Right lung (tissue), 10 donors: ENCODE measurements around the gene DDIT4. TPM values are rescaled to one million over a fixed set of nuclear protein-coding genes. Genes with fewer than 3 reads are reported as not detected.
"Not testable (repeated sequence)": the region's sequence is repeated elsewhere in the genome, so short reads cannot be mapped to it uniquely, and the experiment has no call there.

ENCODE experiments used
- DNase-seq, 2 donors: peaks; one replicate each; pipeline ENCODE4 v3.0.0-alpha.2; 2013
- long read RNA-seq, 8 donors: transcript quantifications; one replicate each; lab custom pipeline, GENCODE V29; 2026
- polyA plus RNA-seq, 5 donors: library from polyadenylated mRNA; unstranded; fragments of 120-200 nt; gene quantifications; one replicate each; pipeline versions ENCODE4 v1.2.1 to v1.2.3, GENCODE V29; 2013; ENCODE audit warnings: inconsistent platforms in 1 of 5, low replicate concordance in 1 of 5; ENCODE audit not compliant: insufficient read length in 5 of 5, insufficient read depth in 1 of 5

DDIT4 gene, protein sequence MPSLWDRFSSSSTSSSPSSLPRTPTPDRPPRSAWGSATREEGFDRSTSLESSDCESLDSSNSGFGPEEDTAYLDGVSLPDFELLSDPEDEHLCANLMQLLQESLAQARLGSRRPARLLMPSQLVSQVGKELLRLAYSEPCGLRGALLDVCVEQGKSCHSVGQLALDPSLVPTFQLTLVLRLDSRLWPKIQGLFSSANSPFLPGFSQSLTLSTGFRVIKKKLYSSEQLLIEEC
- 10 to 100 TPM; 40.3 to 97.6 (median 57.5) TPM for polyA plus RNA-seq
- long read RNA-seq, donor 1, transcript DDIT4-201 (3 exons, 1,748 nt): major isoform, 94 of 99 reads
- long read RNA-seq, donor 1, partial matches to known transcripts: 0 of 99 reads
- long read RNA-seq, donor 1, other reads (novel, unspliced or antisense): 0 of 99 reads
- long read RNA-seq, donor 2, transcript DDIT4-201 (3 exons, 1,748 nt): major isoform, 28 of 30 reads
- long read RNA-seq, donor 2, partial matches to known transcripts: 0 of 30 reads
- long read RNA-seq, donor 2, other reads (novel, unspliced or antisense): 0 of 30 reads
- long read RNA-seq, donor 3, transcript DDIT4-201 (3 exons, 1,748 nt): major isoform, 28 of 32 reads
- long read RNA-seq, donor 3, partial matches to known transcripts: 0 of 32 reads
- long read RNA-seq, donor 3, other reads (novel, unspliced or antisense): 0 of 32 reads
- long read RNA-seq, donor 4, transcript DDIT4-201 (3 exons, 1,748 nt): major isoform, 65 of 75 reads
- long read RNA-seq, donor 4, transcript DDIT4-202 (2 exons, 521 nt): minor isoform, 8 of 75 reads
- long read RNA-seq, donor 4, partial matches to known transcripts: 0 of 75 reads
- long read RNA-seq, donor 4, other reads (novel, unspliced or antisense): 0 of 75 reads
- long read RNA-seq, donor 5, transcript DDIT4-201 (3 exons, 1,748 nt): major isoform, 49 of 53 reads
- long read RNA-seq, donor 5, partial matches to known transcripts: 0 of 53 reads
- long read RNA-seq, donor 5, other reads (novel, unspliced or antisense): 0 of 53 reads
- long read RNA-seq, donor 6, transcript DDIT4-201 (3 exons, 1,748 nt): major isoform, 52 of 56 reads
- long read RNA-seq, donor 6, partial matches to known transcripts: 0 of 56 reads
- long read RNA-seq, donor 6, other reads (novel, unspliced or antisense): 0 of 56 reads
- long read RNA-seq, donor 7, transcript DDIT4-201 (3 exons, 1,748 nt): major isoform, 49 of 57 reads
- long read RNA-seq, donor 7, transcript DDIT4-202 (2 exons, 521 nt): minor isoform, 5 of 57 reads
- long read RNA-seq, donor 7, partial matches to known transcripts: 0 of 57 reads
- long read RNA-seq, donor 7, other reads (novel, unspliced or antisense): 0 of 57 reads
- long read RNA-seq, donor 8, transcript DDIT4-201 (3 exons, 1,748 nt): major isoform, 11 of 13 reads
- long read RNA-seq, donor 8, partial matches to known transcripts: 0 of 13 reads
- long read RNA-seq, donor 8, other reads (novel, unspliced or antisense): 0 of 13 reads

DNA sequence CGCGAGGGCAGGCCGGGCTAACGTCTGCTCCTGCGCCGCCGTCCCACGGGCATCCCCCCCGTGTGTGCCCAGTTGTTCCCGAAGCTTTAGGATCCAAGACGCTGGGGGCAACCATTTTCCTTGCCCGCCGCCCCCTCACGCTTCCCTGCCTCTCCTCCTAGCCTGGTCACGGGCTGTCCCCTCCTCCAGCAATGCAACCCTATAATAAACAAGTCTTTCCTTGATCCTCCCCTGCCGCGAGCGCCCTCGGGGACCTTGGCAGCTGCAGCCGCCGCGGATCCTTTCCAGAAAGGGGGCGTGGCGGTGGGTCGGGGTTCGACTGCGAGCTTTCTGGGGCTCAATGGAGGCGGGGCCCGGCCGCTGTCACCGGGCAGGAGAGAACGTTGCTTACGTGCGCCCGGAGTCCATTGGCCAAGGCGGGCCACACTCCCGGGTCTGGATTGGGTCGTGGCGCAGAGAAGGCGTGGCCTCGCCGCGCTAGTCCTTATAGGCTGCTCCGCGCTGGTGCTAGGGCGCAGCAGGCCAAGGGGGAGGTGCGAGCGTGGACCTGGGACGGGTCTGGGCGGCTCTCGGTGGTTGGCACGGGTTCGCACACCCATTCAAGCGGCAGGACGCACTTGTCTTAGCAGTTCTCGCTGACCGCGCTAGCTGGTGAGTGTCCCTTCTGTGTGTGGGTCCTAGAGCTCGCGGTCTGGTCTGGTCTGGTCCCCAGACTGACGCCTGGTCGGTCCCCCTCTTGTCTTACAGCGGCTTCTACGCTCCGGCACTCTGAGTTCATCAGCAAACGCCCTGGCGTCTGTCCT, at the start of gene DDIT4:
DDIT4 (plus strand) TSS at position 515 of the 803 bp plus-strand sequence. CDS start 293 bp downstream, outside the sequence.
- peak; percentile 100 for DNase-seq

DNA sequence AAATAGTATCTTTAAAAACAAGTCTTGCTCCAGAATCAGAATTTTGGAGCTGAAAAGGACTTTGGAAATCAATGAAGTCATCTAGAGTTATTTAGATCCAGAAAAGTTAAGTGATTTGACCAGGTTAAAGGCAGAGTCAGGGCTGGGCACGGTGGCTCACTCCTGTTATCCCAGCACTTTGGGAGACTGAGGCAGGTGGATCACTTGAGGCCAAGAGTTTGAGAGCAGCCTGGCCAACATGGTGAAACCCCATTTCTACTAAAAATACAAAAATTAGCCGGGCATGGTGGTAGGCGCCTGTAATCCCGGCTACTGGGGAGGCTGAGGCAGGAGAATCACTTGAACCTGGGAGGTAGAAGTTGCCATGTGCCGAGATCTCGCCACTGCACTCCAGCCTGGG, 49.5 kb upstream of the DDIT4 start:
- DNase-seq: not testable (repeated sequence)

DNA sequence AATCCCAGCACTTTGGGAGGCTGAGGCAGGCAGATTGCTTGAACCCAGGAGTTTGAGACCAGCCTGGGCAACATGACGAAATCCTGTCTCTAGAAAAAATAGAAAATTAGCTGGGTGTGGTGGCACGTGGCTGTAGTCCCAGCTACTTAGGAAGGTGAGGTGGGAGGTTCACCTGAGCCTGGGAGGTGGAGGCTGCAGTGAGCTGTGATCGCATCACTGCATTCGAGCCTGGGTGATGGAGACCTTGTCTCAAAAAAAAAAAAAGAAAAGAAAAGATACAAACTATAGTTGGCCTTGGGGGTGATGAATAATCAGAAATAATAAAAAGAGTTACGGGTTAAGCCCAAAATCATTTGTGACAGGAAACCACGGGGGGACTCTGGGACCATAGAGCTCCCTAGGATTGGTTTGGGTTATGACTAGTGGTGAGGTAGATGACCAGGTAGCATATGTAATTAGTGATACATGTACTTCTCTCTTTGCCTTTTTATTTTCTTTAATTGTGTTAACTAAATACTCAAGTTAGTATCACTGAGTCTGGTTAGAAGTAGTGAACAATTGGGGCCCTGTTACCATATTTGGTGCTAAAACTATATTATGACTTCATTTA, 47.2 kb upstream of the DDIT4 start:
- no peak for DNase-seq

DNA sequence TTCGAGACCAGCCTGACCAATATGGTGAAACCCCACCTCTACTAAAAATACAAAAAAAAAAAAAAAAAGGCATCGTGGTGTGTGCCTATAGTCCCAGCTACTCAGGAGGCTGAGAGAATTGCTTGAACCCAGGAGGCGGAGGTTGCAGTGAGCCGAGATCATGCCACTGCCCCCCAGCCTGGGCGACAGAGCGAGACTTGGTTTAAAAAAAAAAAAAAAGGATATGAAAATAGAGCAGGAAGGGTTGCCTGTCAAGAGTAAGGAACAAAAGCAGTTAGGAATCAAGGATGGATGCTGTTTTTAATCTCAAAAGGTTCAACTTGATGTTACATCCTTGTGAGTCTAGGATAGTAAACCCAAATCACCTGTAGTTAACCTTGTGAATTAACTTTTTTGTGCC, 45.9 kb upstream of the DDIT4 start:
- DNase-seq: no peak

DNA sequence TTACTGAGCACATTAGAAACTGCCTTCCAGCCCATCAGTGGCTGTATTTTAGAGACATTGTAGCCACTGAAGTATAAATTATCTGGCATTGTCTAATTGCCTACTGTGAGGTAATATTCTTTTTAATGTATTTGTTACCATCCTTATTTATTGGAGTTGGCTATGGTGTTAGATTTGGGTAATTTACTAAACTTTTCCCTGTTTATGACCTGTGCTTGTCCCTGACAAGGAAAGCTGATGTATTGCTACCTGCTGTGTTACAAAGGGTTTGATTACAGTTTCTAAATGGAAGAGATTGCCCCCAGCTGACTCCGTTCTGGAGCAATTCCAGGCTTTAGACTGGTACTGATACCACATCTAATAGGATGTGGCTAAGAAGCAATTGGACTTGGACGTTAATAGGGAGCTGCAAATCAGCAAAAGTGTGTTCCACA, 45.4 kb upstream of the DDIT4 start:
- DNase-seq: no peak

DNA sequence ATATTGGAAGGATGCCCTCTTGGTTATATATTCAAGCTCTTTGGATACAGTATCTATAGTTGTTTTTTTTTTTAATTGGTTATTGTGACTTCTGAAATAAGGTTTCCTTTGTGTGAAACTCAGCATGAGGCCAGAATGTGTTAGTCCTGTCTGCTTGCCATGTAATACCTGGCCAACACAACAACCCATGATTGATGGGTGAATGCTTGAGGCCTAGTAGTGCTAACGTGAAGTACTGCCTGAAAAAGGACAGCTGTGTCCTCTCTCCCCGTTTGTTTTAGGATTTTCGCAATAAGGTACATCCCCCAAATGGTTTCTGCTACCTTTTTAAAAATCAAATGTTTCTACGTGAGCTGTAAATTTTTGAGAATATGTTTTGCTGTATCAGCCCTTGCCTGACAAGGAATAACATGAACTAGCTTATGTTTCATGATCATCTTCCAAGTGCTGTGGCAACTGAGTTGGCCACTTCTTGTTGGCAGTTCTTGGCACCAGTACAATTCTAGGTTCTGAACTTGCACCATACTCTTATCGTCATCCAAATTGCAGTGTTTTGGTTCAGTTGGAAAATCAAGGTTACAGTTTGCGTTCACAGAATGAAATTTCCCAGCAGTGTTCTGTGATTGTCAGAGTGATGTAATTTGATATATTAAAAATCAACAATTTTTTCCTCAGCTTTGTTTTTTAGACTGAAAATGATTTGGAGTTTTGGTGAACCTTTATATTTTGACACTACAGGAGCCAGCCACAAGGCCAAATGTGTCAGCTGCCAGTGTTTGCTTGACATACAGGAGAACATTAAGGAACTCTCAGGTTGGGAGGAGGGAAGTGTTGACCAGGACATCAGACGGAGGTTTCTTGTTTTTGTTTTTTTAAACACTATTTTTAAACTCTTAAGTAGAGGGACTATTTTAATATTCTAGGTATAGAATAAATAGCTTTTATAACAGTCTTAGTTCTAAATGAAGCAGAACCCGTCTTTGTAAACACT, 44.2 kb upstream of the DDIT4 start:
- DNase-seq: no peak

DNA sequence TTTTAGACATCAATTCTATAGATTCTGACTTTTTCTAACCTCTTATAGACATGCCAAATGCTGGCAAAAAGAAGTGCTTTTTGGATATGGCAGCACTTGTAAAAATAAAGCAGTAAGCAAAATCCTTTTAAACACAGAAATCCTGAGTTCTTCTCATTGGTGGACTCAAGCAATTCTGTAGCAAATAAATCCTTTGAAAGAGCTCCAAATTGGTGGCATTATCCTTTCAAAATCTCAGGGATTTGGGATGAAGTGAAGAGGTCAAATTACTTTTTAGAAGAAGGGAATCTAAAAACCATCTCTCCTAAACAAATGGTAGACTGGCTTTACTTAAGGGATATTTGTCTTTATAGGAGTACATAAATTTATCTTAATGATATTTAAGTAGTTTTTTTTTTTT, 40.1 kb upstream of the DDIT4 start:
- no peak for DNase-seq

DNA sequence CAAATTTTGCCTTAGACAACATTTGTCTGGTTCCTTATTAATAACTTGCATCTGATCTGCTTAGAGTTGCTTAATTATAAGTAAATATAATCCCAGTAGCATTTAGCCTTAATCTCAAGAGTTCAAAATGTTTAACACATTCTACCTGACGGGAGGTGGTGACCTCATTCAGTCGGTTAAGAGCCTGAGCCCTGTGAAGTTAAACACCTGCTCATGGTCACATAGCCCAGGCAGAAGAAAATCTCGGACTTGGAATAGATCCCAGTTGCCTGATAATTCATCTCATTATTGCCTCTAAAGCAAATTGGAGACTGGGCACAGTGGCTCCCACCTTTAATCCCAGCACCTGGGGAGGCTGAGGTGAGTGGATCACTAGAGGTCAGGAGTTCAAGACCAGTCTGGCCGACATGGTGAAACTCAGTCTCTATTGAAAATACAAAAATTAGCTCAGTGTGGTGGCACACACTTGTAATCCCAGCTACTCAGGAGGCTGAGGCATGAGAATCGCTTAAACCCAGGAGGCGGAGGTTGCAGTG, 39.1 kb upstream of the DDIT4 start:
- DNase-seq: no peak

DNA sequence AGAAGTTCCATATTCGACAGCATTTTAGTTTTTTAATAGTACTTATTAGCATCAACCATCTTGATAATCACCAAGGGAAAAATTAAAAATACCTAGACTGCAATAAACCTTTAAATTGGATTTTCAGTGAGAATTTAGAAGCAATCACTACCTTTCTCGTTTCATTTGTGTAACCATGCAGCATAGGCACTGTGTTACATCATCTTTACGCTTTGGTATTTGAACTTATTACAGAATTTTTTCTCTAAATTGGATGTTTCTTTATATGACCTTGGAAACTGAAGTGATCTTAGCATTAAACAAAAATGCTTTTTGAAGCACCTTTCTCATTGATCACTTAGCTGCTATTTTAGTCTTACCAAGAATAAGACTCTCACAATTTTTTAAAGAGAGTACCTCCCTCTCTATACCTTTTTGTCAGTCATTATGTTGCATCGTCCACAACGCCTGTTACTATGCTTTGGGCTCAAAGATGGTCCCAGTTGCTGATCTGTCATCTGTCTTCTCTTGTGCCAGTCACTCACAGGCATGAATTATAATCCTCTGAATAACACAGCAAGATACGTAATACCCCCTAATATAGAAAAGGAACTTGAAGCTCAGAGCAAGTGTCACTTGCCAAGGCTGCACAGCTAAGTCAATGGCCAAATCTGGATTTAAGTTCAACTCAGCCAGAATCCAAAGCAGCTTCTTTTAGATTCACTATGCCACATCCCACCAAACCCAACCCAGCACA, 38.0 kb upstream of the DDIT4 start:
- no peak for DNase-seq

DNA sequence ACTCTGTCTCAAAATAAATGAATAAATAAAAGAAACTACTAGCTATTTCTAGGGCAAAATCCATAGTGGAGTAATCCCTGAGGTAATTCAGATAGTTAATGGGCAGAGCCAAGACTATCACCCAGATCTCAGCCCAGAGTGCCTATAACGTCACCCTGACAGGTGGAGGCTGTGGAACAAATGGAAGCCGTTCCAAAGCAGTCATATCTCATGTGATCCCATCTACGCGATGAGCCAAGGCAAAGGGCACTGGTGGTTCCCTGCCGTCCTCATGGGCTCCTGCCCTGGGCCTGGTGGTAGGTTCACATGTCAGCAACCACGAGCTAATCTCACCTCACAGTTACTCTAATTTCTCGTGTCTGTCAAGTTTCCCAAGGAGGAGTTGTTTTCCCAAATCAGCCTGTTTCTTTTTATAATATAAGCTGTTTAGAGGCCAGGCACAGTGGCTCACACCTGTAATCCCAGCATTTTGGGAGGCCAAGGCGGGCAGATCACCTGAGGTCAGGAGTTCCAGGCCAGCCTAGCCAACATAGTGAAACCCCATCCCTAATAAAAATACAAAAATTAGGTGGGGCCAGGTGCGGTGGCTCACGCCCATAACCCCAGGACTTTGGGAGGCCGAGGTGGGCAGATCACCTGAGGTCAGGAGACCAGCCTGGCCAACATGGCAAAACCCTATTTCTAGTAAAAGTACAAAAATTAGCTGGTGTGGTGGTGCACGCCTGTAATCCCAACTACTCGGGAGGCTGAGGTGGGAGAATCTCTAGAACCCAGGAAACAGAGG, 35.1 kb upstream of the DDIT4 start:
- DNase-seq: no peak

DNA sequence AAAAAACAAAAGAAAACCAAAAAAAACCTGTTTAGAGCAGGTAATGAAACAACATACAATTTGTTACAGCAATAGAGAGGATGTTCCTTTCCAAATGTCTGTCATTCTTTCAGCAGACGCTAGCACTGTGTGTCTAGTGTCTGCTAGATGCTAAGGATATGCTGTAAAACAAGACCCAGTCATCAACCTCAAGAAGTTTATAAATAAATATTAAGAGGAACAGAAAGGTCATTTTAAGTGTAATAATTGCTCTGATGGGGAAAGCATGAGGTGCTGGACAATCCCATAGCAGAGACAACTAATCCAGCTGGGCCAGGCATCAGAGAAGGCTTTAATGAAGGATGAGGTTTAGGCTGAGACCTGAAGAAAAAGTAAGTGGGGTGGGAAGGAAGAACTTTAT, 34.3 kb upstream of the DDIT4 start:
- DNase-seq: no peak

DNA sequence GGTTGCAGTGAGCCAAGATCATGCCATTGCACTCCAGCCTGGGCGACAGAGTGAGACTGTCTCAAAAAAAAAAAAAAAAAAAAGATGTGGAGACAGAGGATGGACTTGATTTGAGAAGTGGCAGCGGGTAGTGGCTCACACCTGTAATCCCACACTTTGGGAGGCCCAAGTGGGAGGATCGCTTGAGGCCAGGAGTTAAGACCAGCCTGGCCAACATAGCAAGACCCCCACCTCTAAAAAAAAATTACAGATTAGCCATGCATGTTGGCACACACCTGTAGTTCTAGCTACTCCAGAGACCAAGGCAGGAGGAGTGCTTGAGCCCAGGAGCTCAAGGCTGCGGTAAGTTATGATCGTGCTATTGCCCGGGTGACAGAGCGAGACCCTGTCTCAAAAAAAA, 33.4 kb upstream of the DDIT4 start:
- DNase-seq: no peak

DNA sequence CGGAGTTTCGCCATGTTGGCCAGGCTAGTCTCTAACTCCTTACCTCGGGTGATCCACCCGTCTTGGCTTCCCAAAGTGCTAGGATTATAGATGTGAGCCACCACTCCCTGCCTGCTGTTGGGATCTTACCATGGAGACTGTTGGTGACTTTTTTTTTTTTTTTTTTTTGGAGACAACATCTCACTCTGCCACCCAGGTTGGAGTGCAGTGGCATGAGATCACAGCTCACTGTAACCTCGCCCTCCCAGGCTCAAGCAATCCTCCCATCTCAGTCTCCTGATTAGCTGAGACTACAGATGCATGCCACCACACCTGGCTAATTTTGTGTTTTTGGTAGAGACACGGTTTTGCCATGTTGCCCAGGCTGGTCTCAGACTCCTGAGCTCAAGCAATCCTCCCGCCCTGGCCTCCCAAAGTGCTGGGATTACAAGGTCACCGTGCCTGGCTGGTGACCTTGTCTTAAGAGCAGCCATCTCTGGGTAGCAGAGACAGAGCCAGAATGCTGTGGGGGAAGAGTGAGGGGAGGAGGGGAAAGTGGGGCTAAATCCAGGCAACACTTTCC, 32.0 kb upstream of the DDIT4 start:
- no peak for DNase-seq

DNA sequence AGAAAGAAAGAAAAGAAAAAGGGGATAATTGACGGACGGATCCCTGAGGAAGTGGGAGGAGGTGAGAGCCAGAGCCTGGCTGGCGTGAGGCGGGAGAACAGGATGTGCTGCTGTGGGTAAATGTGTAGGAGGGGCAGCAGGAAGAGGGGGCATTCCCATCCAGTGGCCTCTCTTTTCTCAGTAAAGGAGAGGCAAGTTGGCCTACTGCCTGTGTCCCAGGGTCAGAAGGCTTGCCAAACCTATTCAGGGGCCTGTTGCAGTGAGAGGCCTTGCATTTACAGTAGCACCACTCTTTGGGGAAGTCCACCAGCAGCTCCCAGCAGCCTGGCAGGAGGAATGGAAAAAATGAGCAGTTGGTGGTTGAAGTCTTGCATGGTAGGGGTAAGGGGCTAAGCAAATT, 31.0 kb upstream of the DDIT4 start:
- DNase-seq: no peak

DNA sequence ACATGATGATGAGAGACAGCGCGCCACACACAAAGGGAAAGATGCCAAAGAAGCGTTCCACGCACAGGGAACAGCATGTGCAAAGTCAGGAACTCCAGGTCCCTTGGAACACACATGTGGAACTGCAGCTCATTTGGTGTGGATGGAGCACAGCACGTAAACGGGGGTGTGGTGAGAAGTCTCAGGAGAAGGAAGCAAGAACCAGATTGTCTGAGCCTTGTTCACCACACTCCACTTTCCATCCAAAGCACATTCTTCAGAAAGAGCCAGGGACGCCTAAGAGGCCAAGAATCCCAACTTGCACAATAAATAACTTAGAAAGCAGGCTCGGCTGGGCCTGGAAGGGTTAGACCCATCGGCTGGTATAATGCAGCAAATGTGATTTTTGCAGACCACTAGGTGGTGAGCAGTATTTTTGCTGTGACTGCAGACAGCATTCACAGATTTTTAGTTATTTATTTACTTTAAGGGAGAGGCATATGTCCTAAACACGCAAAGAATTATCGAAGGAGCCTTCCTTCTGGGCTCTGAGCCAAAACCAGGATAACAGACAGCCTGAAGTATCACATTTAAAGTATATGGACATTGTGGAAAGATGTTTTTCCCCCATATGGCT, 29.8 kb upstream of the DDIT4 start:
- peak in 1 of 2 donors; percentile 74 for DNase-seq

DNA sequence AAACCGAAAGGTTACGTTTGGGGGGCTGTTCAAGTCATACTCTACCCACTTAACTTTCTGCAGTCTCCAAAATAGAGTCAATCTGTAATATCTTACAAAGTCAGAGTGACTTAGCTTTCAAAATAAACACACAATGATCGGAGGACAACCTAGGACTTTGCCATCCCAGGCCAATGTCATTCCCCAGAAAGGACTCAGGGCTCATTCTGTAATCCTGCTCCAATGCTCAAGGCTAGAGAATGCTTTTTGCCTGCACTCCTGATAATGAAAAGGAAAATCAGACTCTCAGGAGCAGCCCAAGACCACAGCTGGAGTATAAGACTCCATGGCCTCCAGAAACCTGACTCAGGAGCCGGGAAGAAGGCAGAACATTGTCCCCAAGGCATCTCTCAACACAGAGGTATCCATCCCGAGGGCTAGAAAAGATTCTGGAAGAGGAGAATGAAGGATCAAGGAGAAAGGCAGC, 29.1 kb upstream of the DDIT4 start:
- DNase-seq: no peak
